SIG-M5 treated with dmso at 0.1 percent for 504 hours (cell line): Measurements from ENCODE around the gene SLCO3A1.

Experiments
- DNase-seq: peaks from one replicate; lab custom pipeline; 2025; ENCODE audit not compliant: unreplicated experiment; lab: John Stamatoyannopoulos, UW

SLCO3A1 gene

GRCh38 chr15:91853511-91853947 lies at the start of gene SLCO3A1:
TSS of gene SLCO3A1 (plus strand) at chr15:91853708.
- peak; percentile 38 for DNase-seq

- no peak for DNase-seq
These were observed 46.4 kb upstream of the SLCO3A1 start for GRCh38 chr15:91807122-91807521.

GRCh38 chr15:91813924-91814323 lies 39.6 kb upstream of the SLCO3A1 start:
- no peak for DNase-seq

- DNase-seq: no peak
These were observed 36.6 kb upstream of the SLCO3A1 start for GRCh38 chr15:91816942-91817341.

- no peak for DNase-seq
These were observed 32.0 kb upstream of the SLCO3A1 start for GRCh38 chr15:91821458-91821857.

DNA sequence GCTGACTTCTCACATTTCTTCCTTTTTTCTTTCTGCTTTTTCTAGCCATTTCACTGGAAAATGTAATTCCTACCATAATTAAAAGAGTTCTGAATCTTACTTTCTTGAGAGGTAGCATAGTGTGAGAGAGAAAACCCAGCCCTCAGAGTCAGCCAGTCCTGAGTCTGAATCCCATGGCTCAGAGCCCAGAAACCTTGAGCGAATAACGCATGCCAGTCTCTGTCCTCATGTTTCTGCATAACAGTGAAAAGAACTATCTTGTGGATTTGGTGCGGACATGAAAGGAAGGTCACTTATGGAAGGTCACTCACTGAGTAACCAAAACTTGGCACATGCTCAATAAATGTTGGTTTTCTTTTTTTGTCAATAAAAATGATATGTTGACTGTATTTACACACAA lies 29.3 kb upstream of the SLCO3A1 start:
- DNase-seq: no peak

DNA sequence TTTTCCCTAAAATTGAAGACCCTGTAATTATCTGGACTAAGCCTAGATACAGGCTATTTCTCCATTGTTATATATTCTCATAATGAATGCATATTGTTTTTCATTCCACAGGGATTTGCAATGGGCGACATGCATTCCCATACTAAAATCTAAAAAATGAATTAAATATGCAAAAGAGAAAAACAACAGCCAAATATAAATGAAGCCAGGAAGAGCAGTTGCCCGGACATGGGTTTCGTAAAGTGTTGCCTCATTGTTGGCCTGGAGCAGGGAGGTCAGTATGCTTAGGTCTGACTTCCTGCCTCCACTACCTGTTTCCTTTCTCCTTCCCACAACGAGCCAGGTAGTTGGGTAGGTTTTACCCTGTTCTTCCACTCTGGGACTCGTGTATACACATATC lies 27.1 kb upstream of the SLCO3A1 start:
- no peak for DNase-seq

GRCh38 chr15:91833056-91833455 lies 20.5 kb upstream of the SLCO3A1 start:
- no peak for DNase-seq

GRCh38 chr15:91839867-91840266 lies 13.6 kb upstream of the SLCO3A1 start:
- DNase-seq: no peak

- no peak for DNase-seq
These were observed 11.6 kb upstream of the SLCO3A1 start for GRCh38 chr15:91841861-91842260.

DNA sequence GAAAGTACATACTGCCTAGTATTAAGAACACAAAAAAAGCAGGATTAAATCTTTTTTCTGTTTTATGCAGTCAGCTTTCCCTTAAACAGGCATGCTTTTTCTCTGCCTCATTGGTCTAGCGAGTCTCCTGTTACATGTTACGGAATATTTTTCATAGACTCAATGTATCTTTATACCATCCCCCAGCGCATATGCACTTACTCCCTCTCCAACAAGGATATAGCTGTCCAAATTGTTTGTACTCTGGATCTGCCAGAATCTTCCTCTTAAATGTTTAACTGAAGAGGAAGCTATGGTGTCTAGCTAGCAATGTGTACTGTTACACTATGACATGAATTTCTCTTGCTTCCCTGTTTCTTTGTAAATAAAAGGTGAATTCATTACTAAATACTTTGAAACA lies 9.2 kb upstream of the SLCO3A1 start:
- DNase-seq: no peak

GRCh38 chr15:91844928-91845327 lies 8.6 kb upstream of the SLCO3A1 start:
- no peak for DNase-seq

GRCh38 chr15:91845720-91846119 lies 7.8 kb upstream of the SLCO3A1 start:
- DNase-seq: no peak

- DNase-seq: no peak
These were observed 4.3 kb upstream of the SLCO3A1 start for GRCh38 chr15:91849180-91849579.

- DNase-seq: peak; percentile 69
These were observed 3.8 kb upstream of the SLCO3A1 start for GRCh38 chr15:91849749-91850161.

DNA sequence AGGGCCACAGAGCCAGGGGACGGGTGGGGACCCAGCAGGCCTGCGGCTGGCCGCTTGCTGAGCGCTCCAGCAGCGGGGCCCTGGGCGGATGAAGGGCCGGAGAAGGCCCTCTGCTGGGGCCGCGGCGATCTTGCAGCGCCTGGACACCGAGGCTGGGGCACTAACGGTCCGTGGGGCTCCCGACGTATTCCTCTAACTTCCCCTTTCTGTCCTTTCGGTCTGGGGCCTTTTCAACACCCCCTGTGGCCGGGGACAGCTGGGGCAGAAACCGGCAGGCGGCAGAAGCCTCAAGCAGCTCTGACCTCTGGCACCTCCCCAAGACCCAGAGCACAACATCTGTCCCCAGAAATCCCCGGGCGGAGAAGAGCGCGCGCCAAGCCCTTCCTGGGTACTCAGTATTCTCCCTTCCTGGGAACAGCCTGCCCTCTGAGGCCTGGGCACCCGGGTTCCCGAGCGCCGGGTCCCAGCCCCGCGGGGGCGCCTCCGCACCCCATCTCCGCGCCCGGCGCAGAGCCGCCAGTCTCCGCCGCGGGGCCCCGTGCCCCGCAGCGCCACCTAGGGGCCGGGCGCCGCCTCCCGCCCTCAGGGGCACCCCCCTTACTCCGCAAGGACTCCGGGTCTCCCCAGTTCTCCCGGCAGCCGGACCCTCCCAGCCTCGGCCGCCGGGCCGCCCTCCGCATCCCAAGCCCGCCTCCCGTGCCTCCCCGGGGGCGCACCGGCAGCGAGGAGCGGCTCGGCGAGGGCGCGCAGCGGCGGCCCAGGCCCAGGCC lies 582 bp upstream of the SLCO3A1 start:
- DNase-seq: peak; percentile 71

GRCh38 chr15:91853948-91854638 lies 585 bp downstream of the SLCO3A1 start:
- no peak for DNase-seq

- DNase-seq: peak; percentile 56
These were observed 1.1 kb downstream of the SLCO3A1 start for GRCh38 chr15:91854639-91854990.

DNA sequence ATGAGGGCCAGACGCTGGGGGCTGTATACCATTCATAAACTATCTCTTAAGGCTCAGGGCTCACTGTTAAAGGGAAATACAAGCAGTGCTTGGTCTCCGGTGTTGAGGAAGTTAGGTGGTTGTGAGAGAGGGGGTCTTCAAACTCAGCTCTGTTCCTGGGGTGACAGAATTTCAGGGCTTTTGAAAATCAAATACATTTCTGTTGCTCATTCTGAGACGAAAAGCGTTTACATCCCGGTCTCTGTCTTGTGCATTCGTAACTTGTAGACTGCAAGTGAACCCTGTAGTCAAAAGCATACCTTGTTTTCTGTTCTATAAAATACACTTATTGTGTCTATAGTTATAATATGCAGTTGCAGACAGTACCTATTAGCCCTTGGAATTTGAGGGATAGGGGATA lies 1.7 kb downstream of the SLCO3A1 start:
- no peak for DNase-seq

DNA sequence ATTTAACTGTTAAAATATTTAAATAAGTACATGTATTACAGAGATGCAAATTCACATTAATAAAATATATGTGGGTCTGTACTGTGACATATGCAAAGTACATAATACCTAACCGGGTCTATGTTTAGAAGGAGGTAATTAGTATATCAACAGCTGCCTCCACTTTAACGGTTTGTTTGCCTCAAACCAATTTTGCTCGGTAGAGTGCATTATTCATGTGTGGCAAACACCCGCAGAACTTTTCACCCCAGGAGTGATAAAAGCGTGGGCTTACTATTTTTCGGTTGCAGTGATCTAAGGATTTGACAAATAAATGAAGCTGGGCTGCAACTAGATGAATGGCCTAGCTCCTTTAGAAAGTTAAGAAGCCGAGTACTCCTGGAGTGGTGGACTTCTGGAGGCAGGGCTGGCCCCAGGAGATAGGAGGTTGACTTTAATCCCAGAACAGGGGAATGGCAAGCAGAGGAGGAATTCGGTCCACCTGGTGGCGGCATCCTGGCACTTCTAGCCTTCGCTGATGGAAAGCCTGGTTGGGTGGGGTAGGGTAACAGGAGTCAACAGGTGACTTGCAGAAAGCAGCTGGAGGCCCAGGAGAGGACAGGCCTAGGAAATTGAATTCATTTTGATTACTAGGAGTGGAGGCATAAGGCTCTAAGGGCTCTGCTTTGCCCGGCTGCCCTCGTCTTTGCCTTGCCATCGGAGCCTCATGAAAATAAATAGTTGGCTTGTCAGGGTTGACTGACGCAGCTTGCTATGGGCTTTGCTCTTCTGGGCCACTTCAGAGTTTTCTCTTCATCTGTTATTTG lies 2.4 kb downstream of the SLCO3A1 start:
- DNase-seq: no peak

- no peak for DNase-seq
These were observed 3.7 kb downstream of the SLCO3A1 start for GRCh38 chr15:91857224-91857585.

- DNase-seq: no peak
These were observed 4.3 kb downstream of the SLCO3A1 start for GRCh38 chr15:91857772-91858171.
